Heart left ventricle (tissue), 13 donors: ENCODE data around the gene WDR62.

Experiments
- POLR2A ChIP-seq, 2 donors: fragments of 450-650 bp; IDR thresholded peaks; one replicate each; pipeline ENCODE4 v1.6.1; 2017; ENCODE audit warnings: antibody characterized with exemption in 2 of 2, mild to moderate bottlenecking in 2 of 2, moderate library complexity in 2 of 2
- TF ChIP-seq, protein P1 (sequence below), 12 donors: fragments of 200-600 bp; sonication (generic) in 4 of 12; IDR thresholded peaks; one replicate each; pipeline versions ENCODE4 v1.5.0 to v1.8.0; 2018 to 2022; ENCODE audit warnings: antibody characterized with exemption in 12 of 12, mild to moderate bottlenecking in 5 of 12
- donor health status: ischemic (EF 13 %, LVEDD 7.1; RV severe dilation, severe dysfunction).
- donor health status: DM: no; HTN: yes; CAD: no.
- donor health status: DM: no; HTN: no; CAD: no.
- donor health status: ischemic (EF 25% LVEDD 6.9; RV normal size, moderate dysfunction).
- donor health status: ischemic (EF 25% LVEDD 5.7; RV mildly dilated, moderate dysfunction).
- donor health status: ischemic (EF 35%, LVEDD 5.7; RV mildly dilated, moderate dysfunction).
- donor health status: nonischemic (EF 11% LVEDD 7.7; RV severe dilation, severe dysfunction).
- donor health status: DM: yes; HTN: yes; CAD: no.
- donor health status: PGD.
- donor health status: ischemic (EF 29% LVEDD 5.4; RV normal size, mild dysfunction).
- donor health status: nonischemic (EF 23%, LVEDD 6.1; RV moderate dilation, normal function).

GRCh38 chr19:36125557-36125956 lies 70.9 kb downstream of the WDR62 start:
- TF ChIP-seq, protein P1, sequence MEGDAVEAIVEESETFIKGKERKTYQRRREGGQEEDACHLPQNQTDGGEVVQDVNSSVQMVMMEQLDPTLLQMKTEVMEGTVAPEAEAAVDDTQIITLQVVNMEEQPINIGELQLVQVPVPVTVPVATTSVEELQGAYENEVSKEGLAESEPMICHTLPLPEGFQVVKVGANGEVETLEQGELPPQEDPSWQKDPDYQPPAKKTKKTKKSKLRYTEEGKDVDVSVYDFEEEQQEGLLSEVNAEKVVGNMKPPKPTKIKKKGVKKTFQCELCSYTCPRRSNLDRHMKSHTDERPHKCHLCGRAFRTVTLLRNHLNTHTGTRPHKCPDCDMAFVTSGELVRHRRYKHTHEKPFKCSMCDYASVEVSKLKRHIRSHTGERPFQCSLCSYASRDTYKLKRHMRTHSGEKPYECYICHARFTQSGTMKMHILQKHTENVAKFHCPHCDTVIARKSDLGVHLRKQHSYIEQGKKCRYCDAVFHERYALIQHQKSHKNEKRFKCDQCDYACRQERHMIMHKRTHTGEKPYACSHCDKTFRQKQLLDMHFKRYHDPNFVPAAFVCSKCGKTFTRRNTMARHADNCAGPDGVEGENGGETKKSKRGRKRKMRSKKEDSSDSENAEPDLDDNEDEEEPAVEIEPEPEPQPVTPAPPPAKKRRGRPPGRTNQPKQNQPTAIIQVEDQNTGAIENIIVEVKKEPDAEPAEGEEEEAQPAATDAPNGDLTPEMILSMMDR (IDR thresholded peaks at IDR 0.05): no peak
- TF ChIP-seq POLR2A (IDR thresholded peaks at IDR 0.05): no peak
